Esophagus squamous epithelium (tissue), 4 donors: ENCODE results near the gene ARIH2.

ENCODE experiments used
- CTCF ChIP-seq, 6 experiments: fragments of 450-650 bp in 4 of 6; fragments of 200-600 bp in 2 of 6; sonication (generic) in 2 of 6; IDR thresholded peaks; one replicate each; pipeline ENCODE4 v1.5.1; 2016 to 2019; ENCODE audit warnings: antibody characterized with exemption in 6 of 6, mild to moderate bottlenecking in 4 of 6, moderate library complexity in 4 of 6
- POLR2A ChIP-seq, 4 donors: fragments of 450-650 bp; IDR thresholded peaks; one replicate each; pipeline ENCODE4 v1.6.1; 2017; ENCODE audit warnings: antibody characterized with exemption in 4 of 4, mild to moderate bottlenecking in 4 of 4, moderate library complexity in 3 of 4

- no peak for TF ChIP-seq CTCF (IDR thresholded peaks at IDR 0.05)
- TF ChIP-seq POLR2A (IDR thresholded peaks at IDR 0.05) = no peak
These were observed 9.3 kb downstream of the ARIH2 start for GRCh38 chr3:48927928-48928327.
